MCF 10A (cell line): Measurements from ENCODE around the gene HBEGF. TPM values are rescaled to one million over a fixed set of nuclear protein-coding genes. Genes with fewer than 3 reads are reported as not detected.

Experiments
- BruUV-seq: library from RNA; stranded (reverse); fragments of 400-500 nt; replicated peaks from 2 replicates; lab custom pipeline; 2021; lab: Mats Ljungman, UMichigan
- CTCF ChIA-PET: fragments of 300-600 bp; sonication (Branson Sonifier 250); formaldehyde crosslinking; extraction: SDS; loops from one replicate; lab custom pipeline; 2021; ENCODE audit warnings: antibody characterized with exemption, inconsistent platforms; lab: Yijun Ruan, JAX
- POLR2A ChIA-PET: fragments of 300-600, 350-650 bp; sonication (Branson Sonifier 250); formaldehyde crosslinking; extraction: SDS; loops from one replicate; lab custom pipeline; 2020; ENCODE audit warnings: antibody characterized with exemption, inconsistent platforms; lab: Yijun Ruan, JAX
- DNase-seq: peaks from one replicate; pipeline ENCODE4 v3.0.0-alpha.2; 2018; ENCODE audit not compliant: unreplicated experiment
- H3K27ac Mint-ChIP-seq: one replicate; pipeline ENCODE4 v1.8.0; 2022; ENCODE audit warnings: mild to moderate bottlenecking, low read depth, mixed read lengths; ENCODE audit not compliant: unreplicated experiment
- H3K27me3 Mint-ChIP-seq: one replicate; pipeline ENCODE4 v1.8.0; 2022; ENCODE audit warnings: mixed read lengths; ENCODE audit not compliant: insufficient read depth, unreplicated experiment
- H3K36me3 Mint-ChIP-seq: one replicate; pipeline ENCODE4 v1.8.0; 2022; ENCODE audit warnings: mild to moderate bottlenecking, moderate library complexity, mixed read lengths; ENCODE audit not compliant: insufficient read depth, unreplicated experiment
- H3K4me1 Mint-ChIP-seq: one replicate; pipeline ENCODE4 v1.8.0; 2022; ENCODE audit warnings: mixed read lengths; ENCODE audit not compliant: insufficient read depth, unreplicated experiment
- H3K4me3 Mint-ChIP-seq: one replicate; pipeline ENCODE4 v1.8.0; 2022; ENCODE audit warnings: mild to moderate bottlenecking, moderate library complexity, mixed read lengths; ENCODE audit not compliant: unreplicated experiment
- H3K9me3 Mint-ChIP-seq: one replicate; pipeline ENCODE4 v1.8.0; 2022; ENCODE audit warnings: mixed read lengths; ENCODE audit not compliant: unreplicated experiment
- CTCF ChIP-seq: fragments of 200-600 bp; IDR thresholded peaks from one replicate; pipeline ENCODE4 v1.8.0; 2022; ENCODE audit warnings: antibody characterized with exemption, mild to moderate bottlenecking; ENCODE audit not compliant: unreplicated experiment
- intact Hi-C: fragments of 100-400 bp; cut with micrococcal nuclease; formaldehyde crosslinking; loops from 2 replicates; pipeline ENCODE4 v1.14.1; 2022
- total RNA-seq: library from RNA; stranded (reverse); gene quantifications from 2 replicates; pipeline ENCODE4 v1.2.3, GENCODE V29; 2022

The HBEGF gene
- total RNA-seq, 1 experiment from 2014 or later = 55.7 TPM

DNA sequence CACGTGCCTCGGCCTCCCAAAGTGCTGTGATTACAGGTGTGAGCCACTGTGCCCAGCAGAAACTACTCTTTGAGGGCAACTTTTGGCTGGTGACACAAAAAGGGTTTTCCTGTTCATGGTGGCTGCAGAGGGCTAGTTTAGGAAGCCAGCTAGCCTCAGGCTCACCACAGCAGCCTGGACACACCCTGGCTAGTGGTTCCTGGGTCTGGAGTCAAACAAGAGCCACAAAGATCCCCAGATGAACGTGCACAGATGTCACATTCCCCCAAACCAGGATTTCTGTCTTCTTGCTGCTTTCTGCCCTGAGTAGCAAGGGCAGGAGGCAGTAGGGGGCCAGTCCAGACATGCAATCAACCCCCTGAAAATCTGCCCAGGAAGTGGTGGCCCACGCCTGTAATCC lies 6.8 kb downstream of the HBEGF start:
- no peaks in the 10 kb centered on the region for H3K9me3 Mint-ChIP-seq
- H3K4me1 Mint-ChIP-seq = peaks cover 24% of the 10 kb centered on the region
- TF ChIP-seq CTCF = no peak
- POLR2A ChIA-PET = interaction anchor here (0.6 to 1.1 kb wide), 2 partner anchors 59 to 72 kb away, joined by 3 to 4 read pairs; no protein-coding TSS in a partner anchor
- DNase-seq = no peak
- intact Hi-C loops = no loop called here
- no TSS peak for BruUV-seq
- no peaks in the 10 kb centered on the region for H3K27me3 Mint-ChIP-seq
- H3K27ac Mint-ChIP-seq = peak overlapping the region; percentile 19
- CTCF ChIA-PET = interaction anchor here (1.2 to 23.2 kb wide), 2 partner anchors 12 to 88 kb away, joined by 4 to 1450 read pairs; no protein-coding TSS in a partner anchor
- no peak overlapping the region for H3K4me3 Mint-ChIP-seq
- H3K36me3 Mint-ChIP-seq = peaks cover 36% of the 10 kb centered on the region

DNA sequence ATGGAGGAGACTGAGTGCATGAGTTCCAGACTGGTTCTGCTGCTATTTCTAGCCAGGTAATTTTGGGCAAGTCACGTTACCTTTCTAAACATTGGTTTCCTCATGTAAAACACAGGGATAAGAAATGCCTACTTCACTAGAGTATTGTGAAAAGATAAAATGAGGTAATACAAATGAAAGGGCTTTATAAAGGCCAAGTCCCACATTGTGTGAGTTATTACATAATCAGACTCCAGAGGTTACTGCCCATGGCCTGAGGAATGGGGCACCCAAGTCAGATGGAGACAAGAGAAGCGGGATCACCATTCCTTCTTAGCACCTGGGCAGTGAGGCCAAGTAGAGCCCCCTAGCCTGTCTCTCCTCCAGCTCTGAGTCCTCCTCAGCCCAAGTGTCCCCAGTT lies 7.5 kb downstream of the HBEGF start:
- no peak overlapping the region for H3K4me3 Mint-ChIP-seq

GRCh38 chr5:140338336-140338735 lies 8.1 kb downstream of the HBEGF start:
- no peak for DNase-seq
- Mint-ChIP-seq H3K36me3 (peaks cover 41% of the 10 kb centered on the region), H3K27ac (no peak overlapping the region), H3K4me1 (peaks cover 17% of the 10 kb centered on the region), H3K27me3 (no peaks in the 10 kb centered on the region), H3K4me3 (no peak overlapping the region), H3K9me3 (no peaks in the 10 kb centered on the region)
- CTCF ChIA-PET = interaction anchor here (1.5 to 23.2 kb wide), 5 partner anchors 7 to 87 kb away, joined by 5 to 1450 read pairs (median 23); partner anchors contain the start of gene HBEGF
- POLR2A ChIA-PET = interaction anchor here (1.5 to 2.4 kb wide), 2 partner anchors 11 to 36 kb away, joined by 7 to 13 read pairs; partner anchors contain the start of gene PFDN1
- no TSS peak for BruUV-seq
- intact Hi-C loops = no loop called here
- no peak for TF ChIP-seq CTCF

More for the DNA sequence above, 7.5 kb downstream of the HBEGF start:
- no peak for TF ChIP-seq CTCF
- ChIA-PET CTCF (interaction anchor here (1.2 to 23.2 kb wide), 3 partner anchors 7 to 88 kb away, joined by 4 to 1450 read pairs (median 37); partner anchors contain the start of gene HBEGF), POLR2A (interaction anchor here (0.6 kb wide), 1 partner anchor 59 kb away, joined by 4 read pairs; no protein-coding TSS in a partner anchor)
- intact Hi-C loops = no loop called here
- Mint-ChIP-seq H3K27ac (peak overlapping the region; percentile 19), H3K27me3 (no peaks in the 10 kb centered on the region), H3K4me1 (peaks cover 17% of the 10 kb centered on the region), H3K9me3 (no peaks in the 10 kb centered on the region), H3K36me3 (peaks cover 37% of the 10 kb centered on the region)
- no TSS peak for BruUV-seq
- no peak for DNase-seq

DNA sequence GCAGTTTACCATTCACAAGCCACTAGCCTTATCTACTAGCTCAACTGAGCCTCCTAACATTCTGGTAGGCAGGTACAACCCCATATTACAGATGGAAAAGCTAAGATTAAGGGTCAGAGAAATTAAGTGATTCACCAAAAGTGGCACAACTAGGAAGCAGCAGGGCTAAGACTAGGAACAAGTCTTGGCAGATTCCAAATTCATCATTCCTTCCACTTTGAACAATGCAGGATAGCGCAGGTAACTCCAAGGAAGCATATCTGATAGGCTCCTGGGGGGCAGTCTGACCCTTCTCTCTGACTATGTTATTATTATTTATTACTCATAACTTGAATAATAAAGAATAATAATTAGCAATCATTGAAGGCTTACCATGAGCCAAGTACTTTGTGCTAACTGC lies 8.5 kb downstream of the HBEGF start:
- H3K4me1 Mint-ChIP-seq = peaks cover 17% of the 10 kb centered on the region
- no peak overlapping the region for H3K4me3 Mint-ChIP-seq
- no peaks in the 10 kb centered on the region for H3K9me3 Mint-ChIP-seq
- no peak for TF ChIP-seq CTCF
- no peaks in the 10 kb centered on the region for H3K27me3 Mint-ChIP-seq
- intact Hi-C loops = no loop called here
- ChIA-PET POLR2A (interaction anchor here (1.5 to 2.4 kb wide), 2 partner anchors 10 to 35 kb away, joined by 7 to 13 read pairs; partner anchors contain the start of gene PFDN1), CTCF (interaction anchor here (0.8 to 23.2 kb wide), 7 partner anchors 8 to 87 kb away, joined by 3 to 1450 read pairs (median 6); partner anchors contain the start of gene HBEGF)
- peaks cover 46% of the 10 kb centered on the region for H3K36me3 Mint-ChIP-seq
- H3K27ac Mint-ChIP-seq = no peak overlapping the region
- DNase-seq = no peak
- no TSS peak for BruUV-seq
